K562 (cell line): Measurements from ENCODE around the gene SEC14L1. TPM values are rescaled to one million over a fixed set of nuclear protein-coding genes. Genes with fewer than 3 reads are reported as not detected.

Source experiments
- ATAC-seq: fragments of 200-7000 bp; cut with Tn5 transposase; 3 replicates; pipeline ENCODE4 v1.9.1; 2020; ENCODE audit warnings: moderate library complexity
- BruUV-seq: library from RNA; stranded (reverse); fragments of 400-500 nt; replicated peaks from 2 replicates; lab custom pipeline; 2021; lab: Mats Ljungman, UMichigan
- CTCF ChIA-PET: fragments of 300-600 bp; formaldehyde crosslinking; extraction: SDS; loops from one replicate; lab custom pipeline; 2021; ENCODE audit warnings: low intra/inter-chr PET ratio; lab: Yijun Ruan, JAX
- POLR2A ChIA-PET: fragments of 300-600, 350-650 bp; sonication (Branson Sonifier 250); formaldehyde crosslinking; extraction: SDS; loops from one replicate; lab custom pipeline; 2021; ENCODE audit warnings: antibody characterized with exemption, inconsistent platforms; lab: Yijun Ruan, JAX
- DNase-seq, 4 experiments: peaks; one replicate each; pipeline versions ENCODE4 v3.0.0 to v3.0.0-alpha.2; 2011 to 2018; ENCODE audit warnings: low spot score in 3 of 4, mixed read lengths in 3 of 4; ENCODE audit errors: extremely low read depth in 1 of 4
- FAIRE-seq: peaks from 2 replicates; lab custom pipeline; 2011; peaks lifted over from hg19 to GRCh38; lab: Jason Lieb, UNC
- H2AFZ ChIP-seq: 2 replicates; pipeline ENCODE4 v1.6.0; 2011; ENCODE audit warnings: low read depth, low read length, control low read depth, inconsistent platforms
- H3K27ac ChIP-seq: fragments of 200-600 bp; 3 replicates; pipeline ENCODE4 v1.8.0; 2011; ENCODE audit warnings: low read depth, mild to moderate bottlenecking, control low read depth, inconsistent platforms, low read length, moderate library complexity, mixed read lengths; ENCODE audit errors: extremely low read depth
- H3K27me3 ChIP-seq, 2 experiments: fragments of 300-600 bp in 1 of 2; 2 replicates in 1 of 2; 3 replicates in 1 of 2; pipeline versions ENCODE4 v1.6.0 to v1.8.0; 2011; ENCODE audit warnings: inconsistent platforms in 2 of 2, low read length in 2 of 2, mild to moderate bottlenecking in 1 of 2, mixed read lengths in 1 of 2, moderate library complexity in 1 of 2; ENCODE audit not compliant: control insufficient read depth in 2 of 2, insufficient read depth in 2 of 2
- H3K36me3 ChIP-seq: fragments of 300-600 bp; 3 replicates; pipeline ENCODE4 v1.8.0; 2011; ENCODE audit warnings: mild to moderate bottlenecking, low read length, inconsistent platforms; ENCODE audit not compliant: control insufficient read depth, insufficient read depth
- H3K4me1 ChIP-seq, 2 experiments: fragments of 200-600 bp in 1 of 2; replicated peaks in 1 of 2; 2 replicates in 1 of 2; 3 replicates in 1 of 2; pipeline versions ENCODE4 v1.5.1 to v1.8.0; 2011; ENCODE audit warnings: inconsistent platforms in 2 of 2, low read length in 2 of 2, mild to moderate bottlenecking in 1 of 2, mixed read lengths in 1 of 2, moderate library complexity in 1 of 2; ENCODE audit not compliant: control insufficient read depth in 2 of 2, insufficient read depth in 2 of 2
- H3K4me2 ChIP-seq: 2 replicates; pipeline ENCODE4 v1.6.1; 2011; ENCODE audit warnings: low read length, control low read depth, inconsistent platforms, mixed read lengths; ENCODE audit not compliant: insufficient read depth
- H3K4me3 ChIP-seq: fragments of 200-600 bp; sonication (generic), shearing (Covaris generic); 2 replicates; pipeline ENCODE4 v1.5.1; 2016; ENCODE audit warnings: control low read depth, inconsistent platforms
- H3K79me2 ChIP-seq: fragments of 200-600 bp; 3 replicates; pipeline ENCODE4 v1.8.0; 2011; ENCODE audit warnings: low read length, inconsistent platforms; ENCODE audit not compliant: control insufficient read depth, insufficient read depth
- H3K9ac ChIP-seq, 2 experiments: 2 replicates each; pipeline versions ENCODE4 v1.6.0 to v1.6.1; 2011; ENCODE audit warnings: low read depth in 2 of 2, low read length in 2 of 2, control low read depth in 1 of 2, inconsistent platforms in 1 of 2, mild to moderate bottlenecking in 1 of 2, mixed read lengths in 1 of 2; ENCODE audit not compliant: insufficient read depth in 1 of 2
- H3K9me1 ChIP-seq: one replicate; pipeline ENCODE4 v1.6.0; 2011; ENCODE audit warnings: inconsistent platforms, mild to moderate bottlenecking, low read length, moderate library complexity; ENCODE audit not compliant: control insufficient read depth, insufficient read depth
- H3K9me3 ChIP-seq: replicated peaks from 2 replicates; pipeline ENCODE4 v1.5.1; 2011; ENCODE audit warnings: low read depth, low read length, inconsistent platforms; ENCODE audit not compliant: control insufficient read depth, insufficient read depth
- H4K20me1 ChIP-seq: replicated peaks from 2 replicates; pipeline ENCODE4 v1.6.1; 2011; ENCODE audit warnings: low read length, inconsistent platforms, mixed read lengths; ENCODE audit not compliant: control insufficient read depth, insufficient read depth
- HNRNPLL ChIP-seq: fragments of 200-400 bp; formaldehyde crosslinking; IDR thresholded peaks from 2 replicates; pipeline ENCODE4 v1.6.1; 2017; ENCODE audit warnings: low read length, low read depth, mild to moderate bottlenecking; ENCODE audit not compliant: poor library complexity, severe bottlenecking
- KAT7 ChIP-seq: sonication (generic); formaldehyde crosslinking; IDR thresholded peaks from 2 replicates; pipeline ENCODE4 v1.8.0; 2022; ENCODE audit warnings: missing genetic modification reagents, mild to moderate bottlenecking, borderline replicate concordance
- NR2C1 ChIP-seq, 2 experiments: fragments of 450-650 bp; IDR thresholded peaks; 2 replicates each; pipeline ENCODE4 v1.6.1; 2017; ENCODE audit warnings: mild to moderate bottlenecking in 2 of 2, antibody characterized with exemption in 1 of 2, inconsistent platforms in 1 of 2, missing compliant biosample characterization in 1 of 2, missing genetic modification characterization in 1 of 2
- PHB2 ChIP-seq: fragments of 450-650 bp; IDR thresholded peaks from 2 replicates; pipeline ENCODE4 v1.6.1; 2017; ENCODE audit warnings: low read depth
- PRPF4 ChIP-seq: fragments of 200-400 bp; formaldehyde crosslinking; IDR thresholded peaks from one replicate; pipeline ENCODE4 v1.6.1; 2017; ENCODE audit warnings: low read length, low read depth, mild to moderate bottlenecking; ENCODE audit not compliant: insufficient read depth, poor library complexity, severe bottlenecking
- RCOR1 ChIP-seq, 2 experiments: IDR thresholded peaks; 2 replicates each; pipeline ENCODE4 v1.6.1; 2012; ENCODE audit warnings: low read depth in 2 of 2, low read length in 2 of 2, borderline replicate concordance in 1 of 2, improper control_type of control experiment in 1 of 2
- RUNX1 ChIP-seq: sonication (generic); IDR thresholded peaks from 2 replicates; pipeline ENCODE4 v1.6.1; 2016; ENCODE audit warnings: antibody characterized with exemption, low read depth
- SOX6 ChIP-seq: fragments of 450-650 bp; IDR thresholded peaks from 2 replicates; pipeline ENCODE4 v1.6.1; 2014; ENCODE audit warnings: mild to moderate bottlenecking
- ZNF445 ChIP-seq: fragments of 250-450 bp; sonication (Bioruptor Pico); IDR thresholded peaks from 2 replicates; pipeline ENCODE4 v1.4.0; 2020; ENCODE audit warnings: low read depth, mild to moderate bottlenecking, moderate library complexity
- ZNF518B ChIP-seq: fragments of 250-450 bp; sonication (Bioruptor Pico); IDR thresholded peaks from 2 replicates; pipeline ENCODE4 v1.5.0; 2021; ENCODE audit warnings: mild to moderate bottlenecking, moderate library complexity
- WGBS: fragments of 100-300 bp; shearing (Covaris generic); methylation state at CpG from one replicate; pipeline ENCODE4 v1.1.6; 2016; ENCODE audit warnings: low coverage, mixed read lengths; ENCODE audit not compliant: insufficient coverage; ENCODE audit errors: missing lambda C conversion rate; 5-methylcytosine and 5-hydroxymethylcytosine counted together
- in situ Hi-C: fragments of 300-500 bp; cut with MboI; formaldehyde crosslinking; loops from 4 replicates; pipeline ENCODE4 v1.15.0; 2018; ENCODE audit warnings: inconsistent platforms, mixed read lengths
- intact Hi-C: fragments of 100-400 bp; cut with micrococcal nuclease; formaldehyde crosslinking; loops from 2 replicates; pipeline ENCODE4 v1.14.2; 2022
- polyA plus RNA-seq, 8 experiments: library from polyadenylated mRNA; depleted of rRNA in 4 of 8; stranded (reverse) in 5 of 8; unstranded in 3 of 8; fragments of >200 nt; fragmentation: Nextera tagmentation in 2 of 8; fragmentation: Illumina TruSeq in 1 of 8; extraction: Ambion mirVana in 2 of 8; extraction: Trizol in 1 of 8; gene quantifications; 2 replicates each; pipeline versions ENCODE4 v1.2.1 to v1.2.3, GENCODE V29; 2011 to 2014; ENCODE audit warnings: inconsistent platforms in 1 of 8, missing spikeins in 1 of 8
- total RNA-seq, 7 experiments: library from RNA; depleted of rRNA in 6 of 7; stranded (reverse); fragments of >200 nt in 6 of 7; fragmentation: Illumina TruSeq in 2 of 7; extraction: Trizol in 2 of 7; gene quantifications; 2 replicates each; pipeline versions ENCODE4 v1.2.1 to v1.2.3, GENCODE V29; 2011 to 2021; ENCODE audit warnings: low replicate concordance in 1 of 7
- TF ChIP-seq, protein P1 (sequence below): fragments of 150-350 bp; conservative IDR thresholded peaks from 2 replicates; pipeline ENCODE4 v1.6.1; 2014; ENCODE audit warnings: low read length
- TF ChIP-seq, protein P2 (sequence below): fragments of 450-650 bp; formaldehyde crosslinking; IDR thresholded peaks from 2 replicates; pipeline ENCODE4 v1.4.0; 2020; ENCODE audit warnings: mild to moderate bottlenecking, moderate library complexity

SEC14L1 gene
- total and polyA plus RNA-seq, 9 of the 15 experiments (the other 6 are each of a cell fraction or from before 2014, with no cell fraction given), result 3.1 to 39.7 (median 15.2) TPM

- DNase-seq, result no peak
- H3K4me2 ChIP-seq, result peak overlapping the region; percentile 19; the same call in 1 of the 2 replicates
- no peak overlapping the region for H3K4me3 ChIP-seq
- H3K27me3 ChIP-seq, result no peaks in the 10 kb centered on the region
- H3K9ac ChIP-seq, result no peak overlapping the region
- BruUV-seq, result no TSS peak
- WGBS, result 69% methylated on average over 16 of the region's 16 CpGs
- H3K79me2 ChIP-seq, result peaks cover 67% of the 10 kb centered on the region
- no peak overlapping the region for H2AFZ ChIP-seq
- H3K27ac ChIP-seq, result no peak overlapping the region
- intact Hi-C loops, result no loop called here
- in situ Hi-C loops, result no loop called here
- H4K20me1 ChIP-seq, result peaks cover 13% of the 10 kb centered on the region; the same call in 1 of the 2 replicates
- peaks cover 9 to 19% of the 10 kb centered on the region in 2 experiments for H3K4me1 ChIP-seq
- CTCF ChIA-PET, result no interaction called here
- H3K36me3 ChIP-seq, result no peaks in the 10 kb centered on the region; the same call in 2 of the 3 replicates
- no peak for ATAC-seq
- H3K9me1 ChIP-seq, result no peaks in the 10 kb centered on the region
- POLR2A ChIA-PET, result interaction anchor here (0.6 to 1.1 kb wide), 3 partner anchors 13 to 143 kb away, joined by 3 to 4 read pairs (median 3); no protein-coding TSS in a partner anchor
- no peaks in the 10 kb centered on the region; the same call in 1 of the 2 replicates for H3K9me3 ChIP-seq
- no peak for FAIRE-seq
- TF ChIP-seq PRPF4 (no peak), SOX6 (0 out of 2 replicates have a peak, but pooled peaks have one; percentile 28), ZNF445 (CRISPR knock-in tag) (no peak), NR2C1 (IDR thresholded peaks at IDR 0.05) (no peak), NR2C1 (tag; IDR thresholded peaks at IDR 0.05) (no peak), ZNF518B (CRISPR knock-in tag) (no peak), PHB2 (no peak), RCOR1 (IDR thresholded peaks at IDR 0.05; ENCODE audit: borderline replicate concordance in 1 of 2, low read depth in 2 of 2, low read length in 2 of 2) (0 out of 4 replicates have a peak, but pooled peaks of 1 of the 2 experiments have one; percentile 31), RUNX1 (no peak), HNRNPLL (no peak), KAT7 (CRISPR knock-in tag) (no peak)
- TF ChIP-seq, protein P1, sequence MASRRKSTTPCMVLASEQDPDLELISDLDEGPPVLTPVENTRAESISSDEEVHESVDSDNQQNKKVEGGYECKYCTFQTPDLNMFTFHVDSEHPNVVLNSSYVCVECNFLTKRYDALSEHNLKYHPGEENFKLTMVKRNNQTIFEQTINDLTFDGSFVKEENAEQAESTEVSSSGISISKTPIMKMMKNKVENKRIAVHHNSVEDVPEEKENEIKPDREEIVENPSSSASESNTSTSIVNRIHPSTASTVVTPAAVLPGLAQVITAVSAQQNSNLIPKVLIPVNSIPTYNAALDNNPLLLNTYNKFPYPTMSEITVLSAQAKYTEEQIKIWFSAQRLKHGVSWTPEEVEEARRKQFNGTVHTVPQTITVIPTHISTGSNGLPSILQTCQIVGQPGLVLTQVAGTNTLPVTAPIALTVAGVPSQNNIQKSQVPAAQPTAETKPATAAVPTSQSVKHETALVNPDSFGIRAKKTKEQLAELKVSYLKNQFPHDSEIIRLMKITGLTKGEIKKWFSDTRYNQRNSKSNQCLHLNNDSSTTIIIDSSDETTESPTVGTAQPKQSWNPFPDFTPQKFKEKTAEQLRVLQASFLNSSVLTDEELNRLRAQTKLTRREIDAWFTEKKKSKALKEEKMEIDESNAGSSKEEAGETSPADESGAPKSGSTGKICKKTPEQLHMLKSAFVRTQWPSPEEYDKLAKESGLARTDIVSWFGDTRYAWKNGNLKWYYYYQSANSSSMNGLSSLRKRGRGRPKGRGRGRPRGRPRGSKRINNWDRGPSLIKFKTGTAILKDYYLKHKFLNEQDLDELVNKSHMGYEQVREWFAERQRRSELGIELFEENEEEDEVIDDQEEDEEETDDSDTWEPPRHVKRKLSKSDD, result no peak
- TF ChIP-seq, protein P2, sequence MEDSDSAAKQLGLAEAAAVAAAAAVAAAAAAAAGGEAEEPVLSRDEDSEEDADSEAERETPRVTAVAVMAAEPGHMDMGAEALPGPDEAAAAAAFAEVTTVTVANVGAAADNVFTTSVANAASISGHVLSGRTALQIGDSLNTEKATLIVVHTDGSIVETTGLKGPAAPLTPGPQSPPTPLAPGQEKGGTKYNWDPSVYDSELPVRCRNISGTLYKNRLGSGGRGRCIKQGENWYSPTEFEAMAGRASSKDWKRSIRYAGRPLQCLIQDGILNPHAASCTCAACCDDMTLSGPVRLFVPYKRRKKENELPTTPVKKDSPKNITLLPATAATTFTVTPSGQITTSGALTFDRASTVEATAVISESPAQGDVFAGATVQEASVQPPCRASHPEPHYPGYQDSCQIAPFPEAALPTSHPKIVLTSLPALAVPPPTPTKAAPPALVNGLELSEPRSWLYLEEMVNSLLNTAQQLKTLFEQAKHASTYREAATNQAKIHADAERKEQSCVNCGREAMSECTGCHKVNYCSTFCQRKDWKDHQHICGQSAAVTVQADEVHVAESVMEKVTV (CRISPR knock-in tag), result no peak
Measured at GRCh38 chr17:77180503-77181357, 40.0 kb downstream of the SEC14L1 start.
